SK-N-MC (cell line): Measurements from ENCODE around the gene BICC1.

Experiments
- EZH2 ChIP-seq: fragments of 200-600 bp; sonication (generic); IDR thresholded peaks from one replicate; pipeline ENCODE4 v1.6.1; 2017; ENCODE audit warnings: antibody characterized with exemption
- FOXP2 ChIP-seq: optimal IDR thresholded peaks from 2 replicates; pipeline ENCODE3; 2011; ENCODE audit warnings: mild to moderate bottlenecking, moderate library complexity; ENCODE audit not compliant: insufficient read depth; ENCODE audit errors: extremely low read length, control extremely low read depth
- POLR2AphosphoS5 ChIP-seq: IDR thresholded peaks from 2 replicates; pipeline ENCODE4 v1.6.1; 2012; ENCODE audit warnings: mild to moderate bottlenecking, low read depth, low read length, borderline replicate concordance

DNA sequence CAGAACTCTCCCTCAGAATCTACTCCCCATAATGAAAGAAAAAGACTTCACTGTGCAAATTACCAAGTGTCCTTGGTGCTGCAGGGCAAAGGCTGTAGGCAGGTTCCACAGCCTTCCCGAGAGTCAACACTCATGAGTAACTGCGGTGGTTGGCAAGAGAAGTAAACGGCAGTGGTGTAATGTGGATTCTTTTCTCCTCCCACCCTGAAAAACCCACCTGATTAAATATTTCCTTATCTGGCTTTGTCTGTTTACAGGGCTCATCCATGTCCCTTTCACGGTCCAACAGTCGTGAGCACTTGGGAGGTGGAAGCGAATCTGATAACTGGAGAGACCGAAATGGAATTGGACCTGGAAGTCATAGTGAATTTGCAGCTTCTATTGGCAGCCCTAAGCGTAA is 300.9 kb downstream of the BICC1 start:
- TF ChIP-seq POLR2AphosphoS5, result no peak
- TF ChIP-seq EZH2, result no peak
- no peak for TF ChIP-seq FOXP2
